Ovary (tissue), 9 donors: ENCODE data around the gene RACGAP1. TPM values are rescaled to one million over a fixed set of nuclear protein-coding genes. Genes with fewer than 3 reads are reported as not detected.
A peak's percentile ranks its signal among the peaks of the same experiment; 100 is the strongest.

Experiments used
- DNase-seq, 5 donors: peaks; one replicate each; pipeline ENCODE4 v3.0.0-alpha.2; 2019 to 2020
- H3K27ac ChIP-seq, 2 donors: fragments of 200-600 bp; one replicate each; pipeline versions ENCODE4 v1.5.1 to v1.8.0; 2019 to 2022
- H3K27me3 ChIP-seq: fragments of 200-600 bp; one replicate; pipeline ENCODE4 v1.8.0; 2022
- H3K36me3 ChIP-seq: fragments of 200-600 bp; sonication (generic); one replicate; pipeline ENCODE4 v1.5.1; 2019
- H3K4me1 ChIP-seq: one replicate; pipeline ENCODE4 v1.8.1; 2013; ENCODE audit warnings: mild to moderate bottlenecking, moderate library complexity; ENCODE audit not compliant: insufficient read depth
- H3K4me3 ChIP-seq: fragments of 200-600 bp; sonication (generic); one replicate; pipeline ENCODE4 v1.5.1; 2017
- H3K9me3 ChIP-seq, 2 donors: fragments of 200-600 bp in 1 of 2; sonication (generic) in 1 of 2; one replicate each; pipeline versions ENCODE4 v1.5.1 to v1.8.1; 2013 to 2019; ENCODE audit warnings: mild to moderate bottlenecking in 1 of 2, moderate library complexity in 1 of 2
- CTCF ChIP-seq, 3 donors: fragments of 450-650 bp in 2 of 3; fragments of 200-600 bp in 1 of 3; IDR thresholded peaks; one replicate each; pipeline versions ENCODE4 v1.5.1 to v1.8.0; 2016 to 2022; ENCODE audit warnings: antibody characterized with exemption in 3 of 3, mild to moderate bottlenecking in 1 of 3
- EP300 ChIP-seq: sonication (generic); formaldehyde crosslinking; IDR thresholded peaks from one replicate; pipeline ENCODE4 v1.6.1; 2017; ENCODE audit warnings: antibody characterized with exemption
- POLR2A ChIP-seq: fragments of 450-650 bp; IDR thresholded peaks from one replicate; pipeline ENCODE4 v1.6.1; 2017; ENCODE audit warnings: antibody characterized with exemption, mild to moderate bottlenecking, moderate library complexity
- WGBS, 3 donors: extraction: QIAGEN DNeasy Blood & Tissue Kit in 1 of 3; methylation state at CpG; one replicate each; pipeline versions ENCODE4 v1.1.5 to v1.1.7; 2013 to 2017; 5-methylcytosine and 5-hydroxymethylcytosine counted together
- intact Hi-C, 4 donors: fragments of 100-400 bp; cut with DNase I; formaldehyde crosslinking; loops; one replicate each; pipeline versions ENCODE4 v1.11.0 to v1.15.1; 2022 to 2023
- polyA plus RNA-seq, 2 donors: library from polyadenylated mRNA; stranded (reverse); fragments of 200-250 nt in 1 of 2; fragments of 350-450 nt in 1 of 2; fragmentation: Illumina TruSeq in 1 of 2; extraction: RNeasy Lipid Tissue Mini Kit (QIAGEN cat#74804) in 1 of 2; gene quantifications; one replicate each; pipeline ENCODE4 v1.2.3, GENCODE V29; 2013 to 2014
- total RNA-seq, 7 donors: library from RNA; depleted of rRNA in 2 of 7; stranded (reverse); fragments of >200 nt in 2 of 7; fragmentation: NEBNext Ultra II Directional in 3 of 7; extraction: Animal tissue kit (Norgen Biotek cat#: 25700) in 3 of 7; gene quantifications; one replicate each; pipeline versions ENCODE4 v1.1.0 to v1.2.4, GENCODE V29; 2016 to 2023
- donor health status: DM: no; HTN: no; CAD: no; lungs with moderate emphysema.
- donor health status: DM: no; HTN: no; CAD: no.
- donor health status: Bipolar disorder and iron deficiency.
- donor health status: DM: yes; HTN: yes; CAD: no.
- donor health status: DM: no; HTN: no; CAD: no.
- donor health status: DM: yes; HTN: yes; CAD: no.

The RACGAP1 gene
- total and polyA plus RNA-seq, 9 donors = 2.1 to 10.8 (median 3.8) TPM

GRCh38 chr12:49962861-49963765, 62.2 kb downstream of the RACGAP1 start:
- no peak overlapping the region for H3K4me3 ChIP-seq
- H3K36me3 ChIP-seq = no peaks in the 10 kb centered on the region
- TF ChIP-seq EP300 = no peak
- TF ChIP-seq CTCF (IDR thresholded peaks at IDR 0.05) = no peak
- no peak for TF ChIP-seq POLR2A
- intact Hi-C loops = loop anchor here in 1 of 4 donors (10.0 kb wide), 3 partner anchors 92 to 212 kb away; partner anchors contain the start of gene ASIC1
- 86 to 88% (median 88%) methylated on average over 18 to 21 of the region's 21 CpGs for WGBS, 3 donors
- peaks cover 4% of the 10 kb centered on the region for H3K27me3 ChIP-seq
- no peaks in the 10 kb centered on the region for H3K9me3 ChIP-seq
- peaks cover 9% of the 10 kb centered on the region for H3K4me1 ChIP-seq
- no peak for DNase-seq
- no peak overlapping the region for H3K27ac ChIP-seq

GRCh38 chr12:49961993-49962764, 63.1 kb downstream of the RACGAP1 start:
- WGBS, 3 donors = 65 to 68% (median 66%) methylated on average over 36 to 37 of the region's 37 CpGs
- intact Hi-C loops = loop anchor here in 1 of 4 donors (10.0 kb wide), 3 partner anchors 93 to 213 kb away; partner anchors contain the start of gene ASIC1
- Histone ChIP-seq H3K27me3 (peaks cover 4% of the 10 kb centered on the region), H3K36me3 (no peaks in the 10 kb centered on the region), H3K9me3 (no peaks in the 10 kb centered on the region), H3K27ac (no peak overlapping the region), H3K4me1 (peaks cover 4% of the 10 kb centered on the region), H3K4me3 (no peak overlapping the region)
- DNase-seq = no peak
- TF ChIP-seq EP300 (no peak), POLR2A (no peak)

- no peaks in the 10 kb centered on the region for H3K36me3 ChIP-seq
- H3K4me3 ChIP-seq = peak within 1 kb of the TSS; percentile 11
- H3K27ac ChIP-seq = no peak within 1 kb of the TSS
- H3K4me1 ChIP-seq = peaks cover 3% of the 10 kb centered on the region
- 1 to 3% (median 2%) methylated on average over 68 to 111 of the region's 111 CpGs for WGBS, 3 donors
- H3K27me3 ChIP-seq = peaks cover 4% of the 10 kb centered on the region
- no peaks in the 10 kb centered on the region for H3K9me3 ChIP-seq
- TF ChIP-seq EP300 = no peak
- TF ChIP-seq CTCF (IDR thresholded peaks at IDR 0.05) = no peak
- TF ChIP-seq POLR2A = no peak
- DNase-seq = peak in 2 of 5 donors; percentile 44 to 54
- intact Hi-C loops = loop anchor here in 1 of 4 donors (10.0 kb wide), 3 partner anchors 93 to 213 kb away; partner anchors contain the start of gene ASIC1
Measured at GRCh38 chr12:49961111-49961922, 64.0 kb downstream of the RACGAP1 start, which contains the start of gene AQP5. Gene AQP5 (plus strand): TSS chr12:49961872. CDS start chr12:49962018, 146 bp downstream.

GRCh38 chr12:49960474-49961110, 64.7 kb downstream of the RACGAP1 start:
- peaks cover 4% of the 10 kb centered on the region for H3K27me3 ChIP-seq
- H3K4me3 ChIP-seq = no peak overlapping the region
- peaks cover 3% of the 10 kb centered on the region for H3K4me1 ChIP-seq
- 26 to 42% (median 34%) methylated on average over 13 of the region's 13 CpGs for WGBS, 3 donors
- H3K27ac ChIP-seq = no peak overlapping the region
- H3K36me3 ChIP-seq = no peaks in the 10 kb centered on the region
- DNase-seq = no peak
- intact Hi-C loops = loop anchor here in 1 of 4 donors (10.0 kb wide), 3 partner anchors 94 to 214 kb away; partner anchors contain the start of gene ASIC1
- H3K9me3 ChIP-seq = no peaks in the 10 kb centered on the region
- TF ChIP-seq CTCF (IDR thresholded peaks at IDR 0.05) (no peak), EP300 (no peak), POLR2A (no peak)
